HEK293 (cell line): ENCODE results near the gene HASPIN.

Source experiments
- CTCF ChIA-PET: fragments of 350-600 bp; formaldehyde crosslinking; extraction: SDS; loops from one replicate; lab custom pipeline; 2021; ENCODE audit warnings: antibody characterized with exemption; lab: Yijun Ruan, JAX
- POLR2A ChIA-PET: fragments of 300-600 bp; formaldehyde crosslinking; extraction: SDS; loops from one replicate; lab custom pipeline; 2020; ENCODE audit warnings: antibody characterized with exemption, inconsistent platforms; lab: Yijun Ruan, JAX
- H3K27ac ChIP-seq: fragments of 200-500 bp; sonication (Bioruptor generic); 2 replicates; pipeline ENCODE4 v1.5.1; 2014; ENCODE audit warnings: low read depth, low read length, control low read depth, inconsistent platforms; ENCODE audit errors: extremely low read depth
- H3K36me3 ChIP-seq, 2 experiments: fragments of 200-500 bp in 1 of 2; sonication (Bioruptor generic) in 1 of 2; 1 replicate in 1 of 2; 2 replicates in 1 of 2; pipeline ENCODE4 v1.5.1; 2014 to 2017; ENCODE audit warnings: inconsistent platforms in 2 of 2, low read length in 2 of 2; ENCODE audit not compliant: control insufficient read depth in 2 of 2, insufficient read depth in 1 of 2
- H3K4me1 ChIP-seq: fragments of 200-500 bp; sonication (Bioruptor generic); 2 replicates; pipeline ENCODE4 v1.5.1; 2014; ENCODE audit warnings: mild to moderate bottlenecking, low read length, inconsistent platforms; ENCODE audit not compliant: control insufficient read depth, insufficient read depth
- H3K4me3 ChIP-seq: 2 replicates; pipeline ENCODE4 v1.5.1; 2011; ENCODE audit warnings: low read depth, mild to moderate bottlenecking, control low read depth, low read length, moderate library complexity
- H3K9me3 ChIP-seq: fragments of 200-500 bp; sonication (Bioruptor generic); 2 replicates; pipeline ENCODE4 v1.5.1; 2014; ENCODE audit warnings: low read depth, low read length, inconsistent platforms; ENCODE audit not compliant: control insufficient read depth, insufficient read depth
- FEZF1 ChIP-seq: fragments of 450-650 bp; formaldehyde crosslinking; IDR thresholded peaks from 2 replicates; pipeline ENCODE4 v1.5.1; 2016; ENCODE audit warnings: missing biosample characterization, missing genetic modification characterization
- GLI2 ChIP-seq: fragments of 450-650 bp; formaldehyde crosslinking; IDR thresholded peaks from 2 replicates; pipeline ENCODE4; 2017; ENCODE audit warnings: missing biosample characterization, missing genetic modification characterization, low read depth, borderline replicate concordance
- GLI4 ChIP-seq: fragments of 450-650 bp; formaldehyde crosslinking; IDR thresholded peaks from 2 replicates; pipeline ENCODE4 v1.5.1; 2016; ENCODE audit warnings: missing biosample characterization, missing genetic modification characterization
- OSR2 ChIP-seq: fragments of 450-650 bp; formaldehyde crosslinking; IDR thresholded peaks from 2 replicates; pipeline ENCODE4 v1.5.1; 2016; ENCODE audit warnings: missing biosample characterization, missing genetic modification characterization
- PRDM2 ChIP-seq: fragments of 450-650 bp; formaldehyde crosslinking; IDR thresholded peaks from 2 replicates; pipeline ENCODE4 v1.5.1; 2016; ENCODE audit warnings: missing biosample characterization, missing genetic modification characterization, borderline replicate concordance
- SALL2 ChIP-seq: fragments of 450-650 bp; formaldehyde crosslinking; IDR thresholded peaks from 2 replicates; pipeline ENCODE4 v1.5.0; 2017; ENCODE audit warnings: missing biosample characterization, mild to moderate bottlenecking, missing genetic modification characterization, borderline replicate concordance
- SCRT1 ChIP-seq: fragments of 450-650 bp; formaldehyde crosslinking; IDR thresholded peaks from 2 replicates; pipeline ENCODE4 v1.5.1; 2016; ENCODE audit warnings: missing biosample characterization, missing genetic modification characterization, borderline replicate concordance
- ZBTB6 ChIP-seq: fragments of 450-650 bp; formaldehyde crosslinking; IDR thresholded peaks from 2 replicates; pipeline ENCODE4 v1.5.1; 2017; ENCODE audit warnings: missing biosample characterization, missing genetic modification characterization
- ZBTB8A ChIP-seq: fragments of 450-650 bp; formaldehyde crosslinking; IDR thresholded peaks from 2 replicates; pipeline ENCODE4 v1.5.1; 2016; ENCODE audit warnings: missing biosample characterization, missing genetic modification characterization
- ZNF175 ChIP-seq: fragments of 450-650 bp; formaldehyde crosslinking; IDR thresholded peaks from 2 replicates; pipeline ENCODE4 v1.5.1; 2016; ENCODE audit warnings: missing biosample characterization, missing genetic modification characterization
- ZNF2 ChIP-seq: fragments of 450-650 bp; formaldehyde crosslinking; IDR thresholded peaks from 2 replicates; pipeline ENCODE4 v1.5.1; 2016; ENCODE audit warnings: missing biosample characterization, missing genetic modification characterization
- ZNF433 ChIP-seq: fragments of 450-650 bp; formaldehyde crosslinking; IDR thresholded peaks from 2 replicates; pipeline ENCODE4 v1.5.1; 2016; ENCODE audit warnings: missing biosample characterization, missing genetic modification characterization, low read depth
- ZNF623 ChIP-seq: fragments of 450-650 bp; formaldehyde crosslinking; IDR thresholded peaks from 2 replicates; pipeline ENCODE4 v1.5.1; 2016; ENCODE audit warnings: missing biosample characterization, missing genetic modification characterization
- ZNF76 ChIP-seq: fragments of 450-650 bp; formaldehyde crosslinking; IDR thresholded peaks from 2 replicates; pipeline ENCODE4; 2016; ENCODE audit warnings: low read depth, missing biosample characterization, missing genetic modification characterization, borderline replicate concordance
- ZNF777 ChIP-seq: fragments of 450-650 bp; formaldehyde crosslinking; IDR thresholded peaks from 2 replicates; pipeline ENCODE4 v1.5.1; 2017; ENCODE audit warnings: missing biosample characterization, missing genetic modification characterization, borderline replicate concordance
- ZNF785 ChIP-seq: fragments of 450-650 bp; formaldehyde crosslinking; IDR thresholded peaks from 2 replicates; pipeline ENCODE4 v1.5.1; 2016; ENCODE audit warnings: missing biosample characterization, missing genetic modification characterization

HASPIN gene

GRCh38 chr17:3740611-3741073 is 16.9 kb downstream of the HASPIN start:
- CTCF ChIA-PET = interaction anchor here (0.6 to 9.6 kb wide), 8 partner anchors 8 to 672 kb away, joined by 3 to 172 read pairs (median 43); partner anchors contain the start of genes HASPIN and NCBP3

GRCh38 chr17:3744014-3744413 is 20.3 kb downstream of the HASPIN start:
- ChIA-PET CTCF (interaction anchor here (0.7 kb wide), 2 partner anchors 230 to 314 kb away, joined by 4 read pairs; no protein-coding TSS in a partner anchor), POLR2A (interaction anchor here (0.7 to 0.8 kb wide), 2 partner anchors 11 to 708 kb away, joined by 4 to 6 read pairs; no protein-coding TSS in a partner anchor)

More at GRCh38 chr17:3740611-3741073, 16.9 kb downstream of the HASPIN start:
- H3K4me1 ChIP-seq = no peaks in the 10 kb centered on the region
- H3K27ac ChIP-seq = no peak overlapping the region
- H3K9me3 ChIP-seq = no peaks in the 10 kb centered on the region
- TF ChIP-seq ZBTB6 (tag by site-specific recombination) (no peak), SALL2 (tag by site-specific recombination) (no peak), ZNF623 (tag by site-specific recombination) (no peak), FEZF1 (no peak)
- TF ChIP-seq, all 188 proteins: peak for 0
- POLR2A ChIA-PET = no interaction called here
- H3K36me3 ChIP-seq = no peaks in the 10 kb centered on the region
- no peak overlapping the region for H3K4me3 ChIP-seq

GRCh38 chr17:3745071-3745470 is 21.4 kb downstream of the HASPIN start:
- no peak overlapping the region for H3K4me3 ChIP-seq
- TF ChIP-seq FEZF1 (no peak), ZNF175 (tag by site-specific recombination) (no peak), GLI2 (tag by site-specific recombination) (no peak), ZBTB8A (tag by site-specific recombination) (no peak), PRDM2 (tag by site-specific recombination) (no peak), ZNF623 (tag by site-specific recombination) (no peak)
- ChIA-PET CTCF (interaction anchor here (10.8 kb wide), 1 partner anchor 7 kb away, joined by 81 read pairs; no protein-coding TSS in a partner anchor), POLR2A (no interaction called here)
- no peaks in the 10 kb centered on the region for H3K9me3 ChIP-seq
- H3K27ac ChIP-seq = no peak overlapping the region
- no peaks in the 10 kb centered on the region for H3K36me3 ChIP-seq
- H3K4me1 ChIP-seq = no peaks in the 10 kb centered on the region

More at GRCh38 chr17:3744014-3744413, 20.3 kb downstream of the HASPIN start:
- Histone ChIP-seq H3K4me1 (no peaks in the 10 kb centered on the region), H3K9me3 (no peaks in the 10 kb centered on the region), H3K36me3 (no peaks in the 10 kb centered on the region), H3K27ac (no peak overlapping the region), H3K4me3 (no peak overlapping the region)
- no peak for TF ChIP-seq ZNF433 (tag by site-specific recombination)
- no peak for TF ChIP-seq ZNF76 (tag by site-specific recombination)
- TF ChIP-seq SCRT1 (tag by site-specific recombination) = no peak
- no peak for TF ChIP-seq GLI4 (tag by site-specific recombination)
- no peak for TF ChIP-seq ZNF785 (tag by site-specific recombination)
- TF ChIP-seq OSR2 = no peak
- TF ChIP-seq ZNF175 (tag by site-specific recombination) = no peak
- TF ChIP-seq ZNF2 = no peak
- no peak for TF ChIP-seq ZNF777
